SK-N-DZ (cell line): ENCODE results near the gene PPP4R2. TPM values are rescaled to one million over a fixed set of nuclear protein-coding genes. Genes with fewer than 3 reads are reported as not detected.

Experiments used
- DNase-seq: peaks from one replicate; pipeline ENCODE4 v3.0.0-alpha.2; 2015; ENCODE audit warnings: low spot score
- polyA plus RNA-seq, 2 experiments: library from polyadenylated mRNA; depleted of rRNA; stranded (reverse); fragments of >200 nt; gene quantifications; 2 replicates each; pipeline ENCODE4 v1.2.3, GENCODE V29; 2014

The PPP4R2 gene
- polyA plus RNA-seq (2014; cell fraction: cytosol; rRNA removed): 30.0 and 30.1 TPM in 2 replicates
- polyA plus RNA-seq (2014; cell fraction: nucleus; rRNA removed): 23.4 TPM in 2 replicates

- peak; percentile 84 for DNase-seq
Measured at GRCh38 chr3:72996473-72997333, at the start of gene PPP4R2. PPP4R2 (plus strand) TSS chr3:72996811; CDS start chr3:72997038, 227 bp downstream.

GRCh38 chr3:72947715-72948490 is 48.7 kb upstream of the PPP4R2 start:
- no peak for DNase-seq

GRCh38 chr3:72949016-72949415 is 47.6 kb upstream of the PPP4R2 start:
- no peak for DNase-seq

GRCh38 chr3:72950372-72950771 is 46.2 kb upstream of the PPP4R2 start:
- DNase-seq: no peak

GRCh38 chr3:72950801-72951200 is 45.8 kb upstream of the PPP4R2 start:
- no peak for DNase-seq

- DNase-seq: no peak
Measured at GRCh38 chr3:72951259-72951722, 45.3 kb upstream of the PPP4R2 start.

GRCh38 chr3:72953325-72953956 is 43.2 kb upstream of the PPP4R2 start:
- DNase-seq: no peak

GRCh38 chr3:72957297-72957696 is 39.3 kb upstream of the PPP4R2 start:
- DNase-seq: no peak

GRCh38 chr3:72959336-72959735 is 37.3 kb upstream of the PPP4R2 start:
- no peak for DNase-seq

GRCh38 chr3:72960812-72961518 is 35.6 kb upstream of the PPP4R2 start:
- DNase-seq: no peak

- no peak for DNase-seq
Measured at GRCh38 chr3:72961752-72962151, 34.9 kb upstream of the PPP4R2 start.

GRCh38 chr3:72962317-72962716 is 34.3 kb upstream of the PPP4R2 start:
- no peak for DNase-seq

- DNase-seq: no peak
Measured at GRCh38 chr3:72964633-72965032, 32.0 kb upstream of the PPP4R2 start.

GRCh38 chr3:72968266-72968664 is 28.3 kb upstream of the PPP4R2 start:
- no peak for DNase-seq

- no peak for DNase-seq
Measured at GRCh38 chr3:72969766-72970165, 26.8 kb upstream of the PPP4R2 start.

GRCh38 chr3:72970942-72971341 is 25.7 kb upstream of the PPP4R2 start:
- no peak for DNase-seq

- no peak for DNase-seq
Measured at GRCh38 chr3:72972706-72973030, 23.9 kb upstream of the PPP4R2 start.

GRCh38 chr3:72973031-72973723 is 23.4 kb upstream of the PPP4R2 start:
- DNase-seq: no peak

- DNase-seq: no peak
Measured at GRCh38 chr3:72973786-72974185, 22.8 kb upstream of the PPP4R2 start.

GRCh38 chr3:72974956-72975355 is 21.7 kb upstream of the PPP4R2 start:
- DNase-seq: no peak

- DNase-seq: no peak
Measured at GRCh38 chr3:72976281-72976741, 20.3 kb upstream of the PPP4R2 start.
